ENCODE data around the gene ROCK2.
"Not testable (repeated sequence)": the region's sequence is repeated elsewhere in the genome, so short reads cannot be mapped to it uniquely, and the experiment has no call there.

ROCK2 gene

GRCh38 chr2:11344956-11345677, 681 bp upstream of the ROCK2 start:
- H3K4me3 ChIP-seq (ENCODE audit: low read length), result peak overlapping the region; percentile 81
- DNase-seq (ENCODE audit: low read depth, low spot score), result peak; percentile 36

GRCh38 chr2:11343650-11344341, 640 bp downstream of the ROCK2 start:
- DNase-seq (ENCODE audit: low read depth, low spot score), result no peak
- peak overlapping the region; percentile 81 for H3K4me3 ChIP-seq (ENCODE audit: low read length)

DNA sequence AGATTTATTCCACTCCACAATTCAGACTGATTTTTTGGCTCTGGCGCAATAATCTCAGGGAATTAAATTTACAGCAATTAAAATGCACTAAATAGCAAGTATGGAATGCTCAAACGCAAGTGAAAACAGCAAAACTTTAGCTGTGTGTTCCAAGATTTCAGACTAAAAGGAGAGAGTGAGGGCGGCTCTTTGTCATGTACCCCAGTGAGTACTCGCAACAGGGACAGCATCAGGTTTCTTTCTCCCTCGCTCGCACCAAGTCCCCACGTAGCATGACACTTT, 1.1 kb downstream of the ROCK2 start:
- peak overlapping the region; percentile 81 for H3K4me3 ChIP-seq (ENCODE audit: low read length)
- no peak for DNase-seq (ENCODE audit: low read depth, low spot score)

GRCh38 chr2:11342551-11343367, 1.7 kb downstream of the ROCK2 start:
- H3K4me3 ChIP-seq (ENCODE audit: low read length), result peak overlapping the region; percentile 81
- no peak for DNase-seq (ENCODE audit: low read depth, low spot score)

- DNase-seq (ENCODE audit: low read depth, low spot score), result no peak
- no peak overlapping the region for H3K4me3 ChIP-seq (ENCODE audit: low read length)
These were observed 3.7 kb downstream of the ROCK2 start for GRCh38 chr2:11340717-11341116.

DNA sequence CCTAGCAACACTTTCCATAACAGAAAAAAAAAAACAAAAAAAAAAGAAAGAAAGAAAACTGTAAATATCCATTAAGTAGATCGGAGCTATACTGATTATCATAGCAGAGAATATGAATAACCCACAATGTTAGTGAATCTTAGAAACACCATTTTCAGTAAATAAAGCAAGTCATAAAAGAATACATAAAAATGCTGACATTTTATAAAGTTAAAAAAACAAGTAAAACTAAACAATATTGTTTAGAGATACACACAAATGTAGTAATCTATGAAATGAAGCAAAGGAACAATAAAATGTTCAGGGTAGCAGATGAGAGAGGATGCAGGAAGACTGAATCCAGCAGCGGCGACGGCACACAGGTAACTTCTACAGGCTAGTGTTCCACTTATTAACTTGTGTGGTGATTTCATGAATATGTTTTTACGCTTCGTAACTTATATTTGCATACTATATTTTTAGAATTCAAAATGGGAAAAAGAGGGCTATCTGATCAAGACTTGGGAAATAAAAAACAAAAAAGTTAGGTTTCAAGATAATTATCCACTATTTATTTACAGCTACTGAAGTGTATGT, 4.8 kb downstream of the ROCK2 start:
- H3K4me3 ChIP-seq (ENCODE audit: low read length), result no peak overlapping the region
- DNase-seq (ENCODE audit: low read depth, low spot score), result no peak

DNA sequence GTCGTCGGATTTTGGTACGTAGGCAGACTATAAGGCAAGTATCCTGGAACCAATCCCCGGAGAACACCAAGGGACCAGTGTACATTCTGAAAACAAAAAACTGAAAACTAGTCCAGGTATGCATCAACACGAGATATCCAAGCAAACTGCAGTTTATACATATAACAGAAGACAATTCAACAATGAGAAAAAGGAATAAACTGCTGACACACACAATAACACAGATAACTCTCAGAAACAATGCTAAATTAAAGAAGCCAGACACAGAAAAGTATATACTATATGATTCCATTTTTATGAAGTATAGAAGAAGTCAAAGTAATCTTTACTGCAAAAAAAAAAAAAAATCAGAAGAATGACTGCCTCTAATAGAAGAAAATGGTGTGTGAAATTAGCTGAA, 5.9 kb downstream of the ROCK2 start:
- no peak for DNase-seq (ENCODE audit: low read depth, low spot score)

DNA sequence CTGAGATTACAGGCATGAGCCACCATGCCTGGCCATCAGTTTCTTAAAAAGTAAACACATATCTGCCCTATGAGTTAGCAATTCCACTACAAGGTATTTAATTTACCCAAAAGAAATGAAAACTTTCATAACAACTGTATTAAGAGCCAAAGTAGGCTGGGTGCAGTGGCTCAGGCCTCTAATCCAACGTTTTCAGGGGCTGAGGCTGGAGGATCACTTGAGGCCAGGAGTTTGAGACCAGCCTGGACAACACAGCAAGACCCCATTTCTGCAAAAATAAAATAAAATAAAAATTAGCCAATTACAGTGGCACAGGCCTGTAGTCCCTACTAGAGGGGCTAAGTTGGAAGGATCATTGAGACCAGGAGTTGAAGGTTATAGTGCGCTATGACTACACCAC, 6.5 kb downstream of the ROCK2 start:
- no peak overlapping the region for H3K4me3 ChIP-seq (ENCODE audit: low read length)
- DNase-seq (ENCODE audit: low read depth, low spot score), result no peak

More for the DNA sequence above, 5.9 kb downstream of the ROCK2 start:
- no peak overlapping the region for H3K4me3 ChIP-seq (ENCODE audit: low read length)

GRCh38 chr2:11336189-11336588, 8.2 kb downstream of the ROCK2 start:
- no peak overlapping the region for H3K4me3 ChIP-seq (ENCODE audit: low read length)

GRCh38 chr2:11333427-11334183, 10.8 kb downstream of the ROCK2 start:
- no peak for DNase-seq (ENCODE audit: low read depth, low spot score)
- H3K4me3 ChIP-seq (ENCODE audit: low read length), result no peak overlapping the region

More at GRCh38 chr2:11336189-11336588, 8.2 kb downstream of the ROCK2 start:
- DNase-seq (ENCODE audit: low read depth, low spot score), result no peak

GRCh38 chr2:11332596-11332995, 11.8 kb downstream of the ROCK2 start:
- H3K4me3 ChIP-seq (ENCODE audit: low read length), result no peak overlapping the region
- no peak for DNase-seq (ENCODE audit: low read depth, low spot score)

DNA sequence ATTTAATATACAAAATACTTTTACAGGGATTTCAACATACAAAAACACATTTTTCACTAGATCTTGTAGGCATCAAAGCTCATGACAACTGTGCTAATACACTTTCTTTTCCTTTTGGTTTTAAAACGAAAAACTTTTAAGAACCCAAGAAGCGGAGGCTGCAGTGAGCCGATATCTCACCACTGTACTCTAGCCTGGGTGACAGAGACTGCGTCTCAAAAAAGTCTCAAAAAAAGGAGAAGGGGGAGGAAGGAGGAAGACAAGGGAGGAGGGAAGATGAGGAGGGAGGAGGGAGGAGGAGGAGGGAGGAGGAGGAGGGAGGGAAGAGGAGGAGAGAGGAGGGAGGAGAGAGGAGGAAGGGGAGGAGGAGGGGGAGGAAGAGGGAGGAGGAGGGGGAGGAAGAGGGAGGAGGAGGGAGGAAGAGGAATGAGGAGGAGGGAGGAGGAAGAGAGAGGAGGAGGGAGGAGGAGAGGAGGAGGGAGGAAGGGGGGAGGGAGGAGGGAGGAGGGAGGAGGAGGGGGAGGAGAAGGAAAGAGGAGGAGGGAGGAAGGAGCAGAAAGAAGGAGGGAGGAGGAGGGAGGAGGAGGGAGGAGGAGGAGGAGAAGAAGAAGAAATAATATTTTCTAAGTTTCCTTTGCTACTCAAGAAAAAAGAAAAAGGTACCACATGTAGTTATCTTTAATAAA, 13.8 kb downstream of the ROCK2 start:
- H3K4me3 ChIP-seq (ENCODE audit: low read length), result no peak overlapping the region
- DNase-seq (ENCODE audit: low read depth, low spot score), result no peak

GRCh38 chr2:11329776-11330175, 14.7 kb downstream of the ROCK2 start:
- H3K4me3 ChIP-seq (ENCODE audit: low read length), result no peak overlapping the region
- no peak for DNase-seq (ENCODE audit: low read depth, low spot score)

- DNase-seq (ENCODE audit: low read depth, low spot score); H3K4me3 ChIP-seq (ENCODE audit: low read length): not testable (repeated sequence)
These were observed 15.9 kb downstream of the ROCK2 start for GRCh38 chr2:11328522-11328921.

GRCh38 chr2:11327871-11328270, 16.6 kb downstream of the ROCK2 start:
- no peak for DNase-seq (ENCODE audit: low read depth, low spot score)
- H3K4me3 ChIP-seq (ENCODE audit: low read length), result no peak overlapping the region

GRCh38 chr2:11326677-11327211, 17.7 kb downstream of the ROCK2 start:
- no peak for DNase-seq (ENCODE audit: low read depth, low spot score)

DNA sequence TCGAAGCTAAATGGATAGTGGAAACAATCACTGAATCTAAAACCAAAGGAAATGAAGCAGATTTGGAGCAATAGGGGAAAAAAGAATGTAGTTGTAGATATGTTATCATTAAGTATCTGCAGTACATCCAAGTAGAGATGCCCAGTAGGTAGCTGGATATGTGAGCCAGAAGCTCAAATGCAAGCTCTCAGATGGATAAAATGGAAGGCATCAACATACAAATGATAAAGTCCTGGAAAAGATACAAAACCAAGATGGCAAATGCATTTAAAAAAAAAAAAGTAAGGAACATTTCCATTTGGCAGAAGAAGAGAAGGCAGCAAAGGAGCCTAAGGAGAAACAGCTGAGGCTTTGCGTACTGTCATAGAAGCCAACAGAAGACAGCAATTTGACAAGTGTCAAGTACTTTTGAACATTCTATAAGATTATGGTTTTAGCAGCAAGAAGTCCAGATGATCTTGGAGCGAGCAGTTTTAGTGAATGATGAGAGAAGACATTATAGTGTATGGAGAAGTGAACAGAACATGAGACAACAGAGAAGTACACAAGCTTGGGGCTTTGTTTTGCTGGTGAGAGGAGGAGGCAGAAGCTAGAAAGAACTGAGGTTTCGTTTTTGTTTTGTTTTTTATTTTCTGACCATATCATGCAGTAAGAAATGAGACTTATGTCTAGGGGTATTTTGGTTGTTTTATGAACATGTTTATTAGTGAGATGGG, 18.3 kb downstream of the ROCK2 start:
- no peak for DNase-seq (ENCODE audit: low read depth, low spot score)
- no peak overlapping the region for H3K4me3 ChIP-seq (ENCODE audit: low read length)

More at GRCh38 chr2:11326677-11327211, 17.7 kb downstream of the ROCK2 start:
- no peak overlapping the region for H3K4me3 ChIP-seq (ENCODE audit: low read length)

DNA sequence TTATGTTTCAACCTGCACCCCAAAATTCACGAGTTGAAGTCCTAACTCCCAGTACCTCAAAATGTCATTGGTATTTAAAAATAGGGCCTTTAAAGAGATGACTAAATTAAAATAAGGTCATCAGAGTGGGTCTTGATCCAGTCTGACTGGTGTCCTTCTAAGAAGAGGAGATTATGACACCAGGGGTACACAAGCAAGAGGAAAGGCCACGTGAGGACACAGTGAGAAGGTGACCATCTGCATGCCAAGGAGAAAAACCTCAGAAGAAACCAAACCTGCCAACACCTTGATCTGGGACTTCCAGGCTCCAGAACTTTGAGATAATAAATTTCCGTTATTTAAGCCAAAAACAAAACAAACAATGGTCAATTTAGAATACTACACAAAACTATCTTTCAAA, 22.6 kb downstream of the ROCK2 start:
- H3K4me3 ChIP-seq (ENCODE audit: low read length), result no peak overlapping the region

More for the DNA sequence above, 22.6 kb downstream of the ROCK2 start:
- no peak for DNase-seq (ENCODE audit: low read depth, low spot score)
